SH-SY5Y (cell line): Measurements from ENCODE around the gene DSCAM.

Source experiments
- GATA2 ChIP-seq: IDR thresholded peaks from 2 replicates; pipeline ENCODE4 v1.6.1; 2011; ENCODE audit warnings: mild to moderate bottlenecking, low read depth, low read length
- GATA3 ChIP-seq: IDR thresholded peaks from 2 replicates; pipeline ENCODE4 v1.6.1; 2011; ENCODE audit warnings: low read depth, mild to moderate bottlenecking, low read length, moderate library complexity

GRCh38 chr21:40841524-40842196, 5.3 kb downstream of the DSCAM start:
- TF ChIP-seq GATA2 (no peak), GATA3 (no peak)
